ENCODE data around the gene LRRC8D. TPM values are rescaled to one million over a fixed set of nuclear protein-coding genes. Genes with fewer than 3 reads are reported as not detected.

Gene LRRC8D
- total RNA-seq, 1 experiment from 2014 or later: 15.0 TPM

DNA sequence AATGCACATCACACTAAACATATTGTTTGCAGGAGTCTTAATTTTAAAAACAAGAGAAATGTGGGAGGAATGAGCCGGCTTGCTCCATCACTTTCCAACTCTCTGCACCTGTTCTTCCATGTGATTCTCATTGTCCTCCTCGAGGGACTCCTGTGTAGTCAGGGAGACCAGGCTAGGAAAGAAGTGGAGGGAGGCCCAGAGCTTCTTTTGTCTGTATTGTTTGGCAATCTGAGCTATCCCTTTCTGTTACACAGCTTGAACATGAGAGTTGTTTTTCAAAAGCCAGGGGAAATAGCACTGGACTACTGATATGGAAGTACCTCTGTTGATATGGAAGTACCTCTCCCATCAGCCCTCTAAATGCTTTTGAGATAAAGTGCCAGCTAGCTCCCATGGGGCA is 18.8 kb upstream of the LRRC8D start:
- BruUV-seq (replicated peaks): no TSS peak
- H3K79me2 ChIP-seq (ENCODE audit: insufficient read depth, low read length): no peaks in the 10 kb centered on the region
- H3K4me1 ChIP-seq (ENCODE audit: control insufficient read depth in 1 of 2, insufficient read depth in 2 of 2, low read length in 2 of 2): peaks cover 0 to 4% of the 10 kb centered on the region in 2 experiments; a peak in 1 of 4 replicates
- H2AFZ ChIP-seq (ENCODE audit: low read depth, low read length, poor library complexity, severe bottlenecking): no peak overlapping the region
- H3K9me3 ChIP-seq (ENCODE audit: control insufficient read depth in 1 of 2, insufficient read depth in 1 of 2, low read depth in 1 of 2, low read length in 2 of 2): no peaks in the 10 kb centered on the region
- H3K27ac ChIP-seq (ENCODE audit: low read depth, low read length): no peak overlapping the region
- no peak overlapping the region for H3K4me2 ChIP-seq (ENCODE audit: low read length)
- no peak overlapping the region for H3K4me3 ChIP-seq (replicated peaks in 1 of 2; ENCODE audit: low read depth in 1 of 2, low read length in 2 of 2)
- ATAC-seq: no peak
- H3K9ac ChIP-seq (ENCODE audit: low read length): no peak overlapping the region
- CTCF ChIA-PET: no interaction called here
- no peaks in the 10 kb centered on the region for H3K36me3 ChIP-seq (ENCODE audit: control insufficient read depth in 1 of 2, insufficient read depth in 2 of 2, low read length in 2 of 2)
- POLR2A ChIA-PET: no interaction called here
- TF ChIP-seq EZH2phosphoT487 (IDR thresholded peaks at IDR 0.05; ENCODE audit: borderline replicate concordance): no peak
- H3K27me3 ChIP-seq (ENCODE audit: insufficient read depth, low read length): no peaks in the 10 kb centered on the region
- intact Hi-C loops (cut with micrococcal nuclease): no loop called here
- RAD21 ChIA-PET (ENCODE audit: low non-redundant PET in 1 of 2, low total read pairs in 2 of 2, uncharacterized antibody in 2 of 2, unreplicated experiment in 2 of 2): no interaction called here
- no peak for DNase-seq (ENCODE audit: low read depth, low spot score)
- no peaks in the 10 kb centered on the region for H4K20me1 ChIP-seq (ENCODE audit: insufficient read depth)
- H3K9me2 ChIP-seq (ENCODE audit: insufficient read depth): no peaks in the 10 kb centered on the region

DNA sequence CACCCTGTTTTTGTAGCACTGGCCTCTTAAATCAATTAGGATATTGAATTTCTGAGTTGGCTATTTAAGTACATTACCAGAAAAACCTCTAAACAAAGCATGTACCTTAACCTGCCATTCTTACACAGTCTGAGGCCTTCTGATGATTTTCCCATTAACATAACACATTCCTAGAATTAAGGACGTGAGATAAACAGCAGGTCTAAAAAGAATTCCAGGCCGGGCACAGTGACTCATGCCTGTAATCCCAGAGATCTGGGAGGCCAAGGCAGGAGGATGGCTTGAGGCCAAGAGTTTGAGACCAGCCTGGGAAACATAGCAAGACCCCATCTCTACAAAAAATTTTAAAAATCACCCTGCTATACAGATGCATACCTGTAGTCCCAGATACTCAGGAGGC is 18.0 kb upstream of the LRRC8D start:
- ChIA-PET RAD21 (ENCODE audit: low non-redundant PET in 1 of 2, low total read pairs in 2 of 2, uncharacterized antibody in 2 of 2, unreplicated experiment in 2 of 2) (no interaction called here), CTCF (no interaction called here), POLR2A (no interaction called here)
- intact Hi-C loops (cut with micrococcal nuclease): no loop called here
- Histone ChIP-seq H4K20me1 (ENCODE audit: insufficient read depth) (no peaks in the 10 kb centered on the region), H3K4me1 (ENCODE audit: control insufficient read depth in 1 of 2, insufficient read depth in 2 of 2, low read length in 2 of 2) (peaks cover 0 to 4% of the 10 kb centered on the region in 2 experiments; a peak in 1 of 4 replicates), H2AFZ (ENCODE audit: low read depth, low read length, poor library complexity, severe bottlenecking) (no peak overlapping the region), H3K27me3 (ENCODE audit: insufficient read depth, low read length) (no peaks in the 10 kb centered on the region), H3K36me3 (ENCODE audit: control insufficient read depth in 1 of 2, insufficient read depth in 2 of 2, low read length in 2 of 2) (no peaks in the 10 kb centered on the region), H3K9me3 (ENCODE audit: control insufficient read depth in 1 of 2, insufficient read depth in 1 of 2, low read depth in 1 of 2, low read length in 2 of 2) (no peaks in the 10 kb centered on the region), H3K9me2 (ENCODE audit: insufficient read depth) (no peaks in the 10 kb centered on the region), H3K4me2 (ENCODE audit: low read length) (no peak overlapping the region), H3K4me3 (replicated peaks in 1 of 2; ENCODE audit: low read depth in 1 of 2, low read length in 2 of 2) (no peak overlapping the region), H3K79me2 (ENCODE audit: insufficient read depth, low read length) (no peaks in the 10 kb centered on the region), H3K27ac (ENCODE audit: low read depth, low read length) (no peak overlapping the region), H3K9ac (ENCODE audit: low read length) (no peak overlapping the region)
- DNase-seq (ENCODE audit: low read depth, low spot score) (no peak), ATAC-seq (no peak)
- BruUV-seq (replicated peaks): no TSS peak
- TF ChIP-seq EZH2 (IDR thresholded peaks at IDR 0.05) (no peak), SRF (IDR thresholded peaks at IDR 0.05; ENCODE audit: low read depth) (no peak), EZH2phosphoT487 (IDR thresholded peaks at IDR 0.05; ENCODE audit: borderline replicate concordance) (no peak), ELF1 (IDR thresholded peaks at IDR 0.05; ENCODE audit: borderline replicate concordance, low read depth) (no peak), SP1 (IDR thresholded peaks at IDR 0.05; ENCODE audit: low read depth) (no peak), CBX3 (IDR thresholded peaks at IDR 0.05; ENCODE audit: low read depth) (no peak), TCF7L2 (IDR thresholded peaks at IDR 0.05; ENCODE audit: borderline replicate concordance, extremely low read depth, insufficient read depth, insufficient read length) (no peak), ZBTB33 (IDR thresholded peaks at IDR 0.05; ENCODE audit: extremely low read depth, insufficient replicate concordance, low read length) (no peak), EGR1 (IDR thresholded peaks at IDR 0.05; ENCODE audit: low read depth) (no peak), POLR2A (IDR thresholded peaks at IDR 0.05; ENCODE audit: borderline replicate concordance, extremely low read depth, insufficient read depth, insufficient read length) (no peak), POLR2AphosphoS5 (IDR thresholded peaks at IDR 0.05; ENCODE audit: low read depth, low read length) (no peak)
- TF ChIP-seq, protein P1, sequence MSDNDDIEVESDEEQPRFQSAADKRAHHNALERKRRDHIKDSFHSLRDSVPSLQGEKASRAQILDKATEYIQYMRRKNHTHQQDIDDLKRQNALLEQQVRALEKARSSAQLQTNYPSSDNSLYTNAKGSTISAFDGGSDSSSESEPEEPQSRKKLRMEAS (IDR thresholded peaks at IDR 0.05): no peak
- TF ChIP-seq, protein P2, sequence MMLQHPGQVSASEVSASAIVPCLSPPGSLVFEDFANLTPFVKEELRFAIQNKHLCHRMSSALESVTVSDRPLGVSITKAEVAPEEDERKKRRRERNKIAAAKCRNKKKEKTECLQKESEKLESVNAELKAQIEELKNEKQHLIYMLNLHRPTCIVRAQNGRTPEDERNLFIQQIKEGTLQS (IDR thresholded peaks at IDR 0.05): no peak
- TF ChIP-seq, protein P3, sequence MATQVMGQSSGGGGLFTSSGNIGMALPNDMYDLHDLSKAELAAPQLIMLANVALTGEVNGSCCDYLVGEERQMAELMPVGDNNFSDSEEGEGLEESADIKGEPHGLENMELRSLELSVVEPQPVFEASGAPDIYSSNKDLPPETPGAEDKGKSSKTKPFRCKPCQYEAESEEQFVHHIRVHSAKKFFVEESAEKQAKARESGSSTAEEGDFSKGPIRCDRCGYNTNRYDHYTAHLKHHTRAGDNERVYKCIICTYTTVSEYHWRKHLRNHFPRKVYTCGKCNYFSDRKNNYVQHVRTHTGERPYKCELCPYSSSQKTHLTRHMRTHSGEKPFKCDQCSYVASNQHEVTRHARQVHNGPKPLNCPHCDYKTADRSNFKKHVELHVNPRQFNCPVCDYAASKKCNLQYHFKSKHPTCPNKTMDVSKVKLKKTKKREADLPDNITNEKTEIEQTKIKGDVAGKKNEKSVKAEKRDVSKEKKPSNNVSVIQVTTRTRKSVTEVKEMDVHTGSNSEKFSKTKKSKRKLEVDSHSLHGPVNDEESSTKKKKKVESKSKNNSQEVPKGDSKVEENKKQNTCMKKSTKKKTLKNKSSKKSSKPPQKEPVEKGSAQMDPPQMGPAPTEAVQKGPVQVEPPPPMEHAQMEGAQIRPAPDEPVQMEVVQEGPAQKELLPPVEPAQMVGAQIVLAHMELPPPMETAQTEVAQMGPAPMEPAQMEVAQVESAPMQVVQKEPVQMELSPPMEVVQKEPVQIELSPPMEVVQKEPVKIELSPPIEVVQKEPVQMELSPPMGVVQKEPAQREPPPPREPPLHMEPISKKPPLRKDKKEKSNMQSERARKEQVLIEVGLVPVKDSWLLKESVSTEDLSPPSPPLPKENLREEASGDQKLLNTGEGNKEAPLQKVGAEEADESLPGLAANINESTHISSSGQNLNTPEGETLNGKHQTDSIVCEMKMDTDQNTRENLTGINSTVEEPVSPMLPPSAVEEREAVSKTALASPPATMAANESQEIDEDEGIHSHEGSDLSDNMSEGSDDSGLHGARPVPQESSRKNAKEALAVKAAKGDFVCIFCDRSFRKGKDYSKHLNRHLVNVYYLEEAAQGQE (IDR thresholded peaks at IDR 0.05; ENCODE audit: low read depth): no peak

Data from HCT116 (cell line).